GM12801 (cell line): ENCODE results near the gene CPE.

Source experiments
- CTCF ChIP-seq: IDR thresholded peaks from one replicate; pipeline ENCODE4 v1.5.1; 2011; ENCODE audit warnings: control low read depth; ENCODE audit not compliant: insufficient read length; ENCODE audit errors: extremely low read depth

Gene CPE

GRCh38 chr4:165336743-165337142 lies 42.1 kb upstream of the CPE start:
- no peak for TF ChIP-seq CTCF

GRCh38 chr4:165343353-165344191 lies 35.2 kb upstream of the CPE start:
- no peak for TF ChIP-seq CTCF

GRCh38 chr4:165345666-165346417 lies 33.0 kb upstream of the CPE start:
- TF ChIP-seq CTCF: no peak

- TF ChIP-seq CTCF: no peak
Observed at GRCh38 chr4:165347647-165348569, 30.9 kb upstream of the CPE start.

GRCh38 chr4:165351359-165352130 lies 27.3 kb upstream of the CPE start:
- no peak for TF ChIP-seq CTCF

DNA sequence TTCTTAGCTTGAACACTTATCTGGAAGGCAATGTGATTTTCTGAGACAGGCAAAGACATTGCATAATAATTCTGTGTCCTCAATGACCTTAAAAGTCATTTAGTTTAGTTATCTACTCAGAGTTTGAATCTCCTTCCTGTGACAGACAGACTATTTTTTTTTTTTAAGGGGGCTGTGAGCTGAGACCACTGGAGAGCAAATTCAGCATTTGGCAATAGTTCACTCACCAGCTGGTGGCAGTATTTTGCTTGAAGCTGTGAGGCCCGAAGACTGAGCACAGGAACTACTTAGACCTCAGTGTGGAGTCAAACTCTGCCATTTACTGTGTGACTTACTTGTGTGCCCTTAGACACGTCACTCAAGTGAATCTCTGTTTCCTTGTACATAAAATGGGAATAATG lies 22.9 kb upstream of the CPE start:
- no peak for TF ChIP-seq CTCF
